Osteocyte (in vitro differentiated cells): Measurements from ENCODE around the gene CLEC18C. TPM values are rescaled to one million over a fixed set of nuclear protein-coding genes. Genes with fewer than 3 reads are reported as not detected.
"Not testable (repeated sequence)": the region's sequence is repeated elsewhere in the genome, so short reads cannot be mapped to it uniquely, and the experiment has no call there.

Source experiments
- DNase-seq: peaks from one replicate; pipeline ENCODE4 v3.0.0; 2021; ENCODE audit warnings: mixed read lengths; ENCODE audit not compliant: unreplicated experiment; ENCODE audit errors: extremely low spot score
- H3K27ac Mint-ChIP-seq: one replicate; pipeline ENCODE4 v1.8.0; 2021; ENCODE audit warnings: mild to moderate bottlenecking, mixed read lengths; ENCODE audit not compliant: unreplicated experiment
- H3K27me3 Mint-ChIP-seq: one replicate; pipeline ENCODE4 v1.8.0; 2021; ENCODE audit warnings: mixed read lengths; ENCODE audit not compliant: unreplicated experiment
- H3K36me3 Mint-ChIP-seq: one replicate; pipeline ENCODE4 v1.8.0; 2021; ENCODE audit warnings: mixed read lengths; ENCODE audit not compliant: unreplicated experiment
- H3K4me1 Mint-ChIP-seq: one replicate; pipeline ENCODE4 v1.8.0; 2021; ENCODE audit warnings: mixed read lengths; ENCODE audit not compliant: unreplicated experiment
- H3K4me3 Mint-ChIP-seq: one replicate; pipeline ENCODE4 v1.8.0; 2021; ENCODE audit warnings: mild to moderate bottlenecking, moderate library complexity, mixed read lengths; ENCODE audit not compliant: unreplicated experiment
- H3K9me3 Mint-ChIP-seq: one replicate; pipeline ENCODE4 v1.8.0; 2021; ENCODE audit warnings: mixed read lengths; ENCODE audit not compliant: unreplicated experiment
- total RNA-seq: library from RNA; stranded (reverse); gene quantifications from 2 replicates; pipeline ENCODE4 v1.2.1, GENCODE V29; 2021

Gene CLEC18C
- total RNA-seq, 1 donor from 2014 or later: not detected

GRCh38 chr16:70206382-70206781 lies 32.8 kb downstream of the CLEC18C start:
- not testable (repeated sequence) for DNase-seq, H3K27ac Mint-ChIP-seq, H3K4me3 Mint-ChIP-seq, H3K9me3 Mint-ChIP-seq, H3K4me1 Mint-ChIP-seq, H3K27me3 Mint-ChIP-seq
- peaks cover 17% of the 10 kb centered on the region for H3K36me3 Mint-ChIP-seq

- H3K36me3 Mint-ChIP-seq: peaks cover 30% of the 10 kb centered on the region
- not testable (repeated sequence) for DNase-seq, H3K4me3 Mint-ChIP-seq
These were observed 45.0 kb downstream of the CLEC18C start for GRCh38 chr16:70218586-70218985.

GRCh38 chr16:70222574-70222973 lies 49.0 kb downstream of the CLEC18C start:
- not testable (repeated sequence) for H3K9me3 Mint-ChIP-seq, DNase-seq, H3K27ac Mint-ChIP-seq, H3K4me3 Mint-ChIP-seq, H3K4me1 Mint-ChIP-seq, H3K27me3 Mint-ChIP-seq
- peaks cover 30% of the 10 kb centered on the region for H3K36me3 Mint-ChIP-seq

More at GRCh38 chr16:70218586-70218985, 45.0 kb downstream of the CLEC18C start:
- not testable (repeated sequence) for H3K27ac Mint-ChIP-seq, H3K27me3 Mint-ChIP-seq, H3K9me3 Mint-ChIP-seq, H3K4me1 Mint-ChIP-seq

GRCh38 chr16:70223216-70223615 lies 49.6 kb downstream of the CLEC18C start:
- H3K27ac Mint-ChIP-seq: peak overlapping the region; percentile 27
- H3K4me3 Mint-ChIP-seq, H3K9me3 Mint-ChIP-seq, H3K4me1 Mint-ChIP-seq, H3K27me3 Mint-ChIP-seq, DNase-seq: not testable (repeated sequence)
- H3K36me3 Mint-ChIP-seq: peaks cover 32% of the 10 kb centered on the region

- Mint-ChIP-seq H3K27ac (peak overlapping the region; percentile 31), H3K36me3 (peaks cover 33% of the 10 kb centered on the region)
- H3K27me3 Mint-ChIP-seq, H3K4me1 Mint-ChIP-seq, DNase-seq, H3K4me3 Mint-ChIP-seq, H3K9me3 Mint-ChIP-seq: not testable (repeated sequence)
These were observed 50.5 kb downstream of the CLEC18C start for GRCh38 chr16:70223971-70224513.

GRCh38 chr16:70224645-70225044 lies 51.1 kb downstream of the CLEC18C start:
- H3K27ac Mint-ChIP-seq, H3K4me1 Mint-ChIP-seq, H3K9me3 Mint-ChIP-seq, H3K27me3 Mint-ChIP-seq, H3K4me3 Mint-ChIP-seq, DNase-seq: not testable (repeated sequence)
- H3K36me3 Mint-ChIP-seq: peaks cover 35% of the 10 kb centered on the region

GRCh38 chr16:70225430-70225829 lies 51.8 kb downstream of the CLEC18C start:
- not testable (repeated sequence) for H3K9me3 Mint-ChIP-seq, DNase-seq, H3K4me3 Mint-ChIP-seq, H3K27me3 Mint-ChIP-seq, H3K27ac Mint-ChIP-seq, H3K4me1 Mint-ChIP-seq
- H3K36me3 Mint-ChIP-seq: peaks cover 32% of the 10 kb centered on the region

DNA sequence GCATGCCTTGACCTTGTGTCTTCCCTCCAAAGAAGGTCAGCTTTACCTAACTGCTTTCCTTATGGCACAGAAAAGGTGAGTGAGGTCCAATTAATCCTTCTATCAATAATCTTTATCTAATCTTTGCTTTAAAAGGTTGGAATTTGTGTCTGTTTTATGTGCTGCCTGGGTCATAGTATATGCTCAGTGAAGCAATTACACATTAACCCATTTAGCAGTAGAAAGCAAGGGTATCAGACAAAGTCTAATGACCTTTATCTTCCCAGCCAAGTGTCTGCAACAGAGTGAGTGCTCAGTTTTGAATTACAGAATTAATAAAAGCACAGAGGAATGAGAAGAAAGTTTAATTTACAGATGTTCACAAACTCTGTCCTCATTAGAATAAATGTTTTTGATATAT lies 52.4 kb downstream of the CLEC18C start:
- H3K27me3 Mint-ChIP-seq, H3K27ac Mint-ChIP-seq, H3K4me3 Mint-ChIP-seq, H3K9me3 Mint-ChIP-seq, DNase-seq, H3K4me1 Mint-ChIP-seq: not testable (repeated sequence)
- peaks cover 33% of the 10 kb centered on the region for H3K36me3 Mint-ChIP-seq

GRCh38 chr16:70231831-70232230 lies 58.2 kb downstream of the CLEC18C start:
- not testable (repeated sequence) for H3K27ac Mint-ChIP-seq, H3K9me3 Mint-ChIP-seq, H3K4me3 Mint-ChIP-seq, DNase-seq, H3K27me3 Mint-ChIP-seq, H3K4me1 Mint-ChIP-seq
- peaks cover 30% of the 10 kb centered on the region for H3K36me3 Mint-ChIP-seq

Other genes starting within 250 kb of the CLEC18C start
- 1.1 and 1.2 TPM in 2 replicates for gene CLEC18A, start 222.5 kb upstream of the CLEC18C start, total RNA-seq
- gene PDPR, start 59.5 kb upstream of the CLEC18C start, total RNA-seq: 30.4 and 30.7 TPM in 2 replicates
- gene EXOSC6, start 78.2 kb downstream of the CLEC18C start, total RNA-seq: 55.2 and 66.2 TPM in 2 replicates
- gene AARS1, start 115.7 kb downstream of the CLEC18C start, total RNA-seq: 297 and 313 TPM in 2 replicates
- gene DDX19B, start 125.4 kb downstream of the CLEC18C start, total RNA-seq: 30.0 and 37.1 TPM in 2 replicates
- 47.0 and 52.3 TPM in 2 replicates for gene DDX19A, start 173.1 kb downstream of the CLEC18C start, total RNA-seq